K562 (cell line): ENCODE measurements around the gene RAPSN.

Experiments used
- CCAR2 ChIP-seq: fragments of 200-400 bp; formaldehyde crosslinking; IDR thresholded peaks from 2 replicates; pipeline ENCODE4 v1.6.1; 2017; ENCODE audit warnings: mild to moderate bottlenecking, low read depth, low read length
- CTBP1 ChIP-seq: fragments of 450-650 bp; IDR thresholded peaks from 2 replicates; pipeline ENCODE4 v1.6.1; 2016; ENCODE audit warnings: borderline replicate concordance
- CTCF ChIP-seq, 3 experiments: IDR thresholded peaks in 2 of 3; conservative IDR thresholded peaks in 1 of 3; 2 replicates each; pipeline ENCODE4 v1.5.1; 2011 to 2012; ENCODE audit warnings: low read length in 3 of 3, mild to moderate bottlenecking in 3 of 3, control low read depth in 2 of 3, improper control_type of control experiment in 1 of 3, inconsistent platforms in 1 of 3, low read depth in 1 of 3, mixed read lengths in 1 of 3, moderate library complexity in 1 of 3; ENCODE audit not compliant: insufficient read depth in 2 of 3
- EP300 ChIP-seq: IDR thresholded peaks from 2 replicates; pipeline ENCODE4 v1.6.1; 2012; ENCODE audit warnings: low read length, improper control_type of control experiment
- ETV5 ChIP-seq: sonication (generic); formaldehyde crosslinking; IDR thresholded peaks from 2 replicates; pipeline ENCODE4 v1.4.0; 2020; ENCODE audit warnings: low read depth, mild to moderate bottlenecking, missing genetic modification reagents
- FOXJ2 ChIP-seq: fragments of 200-800 bp; sonication (Bioruptor generic); IDR thresholded peaks from 2 replicates; pipeline ENCODE4 v1.6.1; 2016; ENCODE audit warnings: missing genetic modification characterization, missing compliant biosample characterization
- LEF1 ChIP-seq: fragments of 450-650 bp; IDR thresholded peaks from 2 replicates; pipeline ENCODE4 v1.6.1; 2016; ENCODE audit warnings: mild to moderate bottlenecking
- MXI1 ChIP-seq: IDR thresholded peaks from 2 replicates; pipeline ENCODE4 v1.6.1; 2011; ENCODE audit warnings: low read depth, mild to moderate bottlenecking, improper control_type of control experiment, low read length
- RBM39 ChIP-seq: fragments of 200-400 bp; formaldehyde crosslinking; optimal IDR thresholded peaks from 2 replicates; pipeline ENCODE3; 2018; ENCODE audit warnings: low read depth, low read length
- ZBTB7A ChIP-seq: IDR thresholded peaks from 2 replicates; pipeline ENCODE4 v1.6.1; 2011; ENCODE audit warnings: low read depth, mild to moderate bottlenecking, low read length, moderate library complexity, borderline replicate concordance; ENCODE audit not compliant: control insufficient read depth
- ZNF143 ChIP-seq: sonication (generic); formaldehyde crosslinking; IDR thresholded peaks from 2 replicates; pipeline ENCODE4 v1.9.0; 2022; ENCODE audit warnings: mild to moderate bottlenecking, missing genetic modification reagents
- TF ChIP-seq, protein P1 (sequence below): sonication (generic); formaldehyde crosslinking; IDR thresholded peaks from 2 replicates; pipeline ENCODE4 v1.8.1; 2023; ENCODE audit warnings: mild to moderate bottlenecking, missing genetic modification reagents

DNA sequence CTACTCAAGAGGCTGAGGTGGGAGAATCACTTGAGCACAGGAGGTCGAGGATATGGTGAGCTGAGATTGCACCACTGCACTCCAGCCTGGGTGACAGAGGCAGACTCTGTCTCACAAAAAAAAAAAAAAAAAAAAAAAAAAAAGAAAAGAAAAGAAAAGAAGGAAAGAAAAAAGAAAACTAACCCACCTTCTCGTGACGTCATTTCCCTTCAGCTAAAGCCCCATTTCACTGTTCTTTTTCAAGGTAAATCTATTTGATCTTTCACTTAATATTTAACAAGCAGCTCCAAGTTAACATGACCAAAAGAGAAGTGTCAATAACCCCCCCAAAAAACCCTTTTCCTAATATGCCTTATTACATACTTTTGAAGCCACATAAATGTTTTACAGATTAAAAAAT, 5.1 kb downstream of the RAPSN start:
- no peak for TF ChIP-seq LEF1
- no peak for TF ChIP-seq ZBTB7A
- TF ChIP-seq, protein P1, sequence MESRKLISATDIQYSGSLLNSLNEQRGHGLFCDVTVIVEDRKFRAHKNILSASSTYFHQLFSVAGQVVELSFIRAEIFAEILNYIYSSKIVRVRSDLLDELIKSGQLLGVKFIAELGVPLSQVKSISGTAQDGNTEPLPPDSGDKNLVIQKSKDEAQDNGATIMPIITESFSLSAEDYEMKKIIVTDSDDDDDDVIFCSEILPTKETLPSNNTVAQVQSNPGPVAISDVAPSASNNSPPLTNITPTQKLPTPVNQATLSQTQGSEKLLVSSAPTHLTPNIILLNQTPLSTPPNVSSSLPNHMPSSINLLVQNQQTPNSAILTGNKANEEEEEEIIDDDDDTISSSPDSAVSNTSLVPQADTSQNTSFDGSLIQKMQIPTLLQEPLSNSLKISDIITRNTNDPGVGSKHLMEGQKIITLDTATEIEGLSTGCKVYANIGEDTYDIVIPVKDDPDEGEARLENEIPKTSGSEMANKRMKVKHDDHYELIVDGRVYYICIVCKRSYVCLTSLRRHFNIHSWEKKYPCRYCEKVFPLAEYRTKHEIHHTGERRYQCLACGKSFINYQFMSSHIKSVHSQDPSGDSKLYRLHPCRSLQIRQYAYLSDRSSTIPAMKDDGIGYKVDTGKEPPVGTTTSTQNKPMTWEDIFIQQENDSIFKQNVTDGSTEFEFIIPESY (CRISPR knock-in tag), result no peak
- no peak for TF ChIP-seq ETV5 (CRISPR knock-in tag)
- TF ChIP-seq CTCF (IDR thresholded peaks at IDR 0.05 in 2 of 3, conservative IDR thresholded peaks at IDR 0.05 in 1 of 3; ENCODE audit: insufficient read depth in 2 of 3, low read depth in 1 of 3, low read length in 3 of 3), result no peak
- TF ChIP-seq ZNF143 (CRISPR knock-in tag), result no peak
- no peak for TF ChIP-seq EP300
- no peak for TF ChIP-seq RBM39
- no peak for TF ChIP-seq CTBP1
- TF ChIP-seq CCAR2, result no peak
- TF ChIP-seq MXI1, result no peak
- TF ChIP-seq FOXJ2 (tag), result no peak
